ENCODE data around the gene MIDN.

MIDN gene

DNA sequence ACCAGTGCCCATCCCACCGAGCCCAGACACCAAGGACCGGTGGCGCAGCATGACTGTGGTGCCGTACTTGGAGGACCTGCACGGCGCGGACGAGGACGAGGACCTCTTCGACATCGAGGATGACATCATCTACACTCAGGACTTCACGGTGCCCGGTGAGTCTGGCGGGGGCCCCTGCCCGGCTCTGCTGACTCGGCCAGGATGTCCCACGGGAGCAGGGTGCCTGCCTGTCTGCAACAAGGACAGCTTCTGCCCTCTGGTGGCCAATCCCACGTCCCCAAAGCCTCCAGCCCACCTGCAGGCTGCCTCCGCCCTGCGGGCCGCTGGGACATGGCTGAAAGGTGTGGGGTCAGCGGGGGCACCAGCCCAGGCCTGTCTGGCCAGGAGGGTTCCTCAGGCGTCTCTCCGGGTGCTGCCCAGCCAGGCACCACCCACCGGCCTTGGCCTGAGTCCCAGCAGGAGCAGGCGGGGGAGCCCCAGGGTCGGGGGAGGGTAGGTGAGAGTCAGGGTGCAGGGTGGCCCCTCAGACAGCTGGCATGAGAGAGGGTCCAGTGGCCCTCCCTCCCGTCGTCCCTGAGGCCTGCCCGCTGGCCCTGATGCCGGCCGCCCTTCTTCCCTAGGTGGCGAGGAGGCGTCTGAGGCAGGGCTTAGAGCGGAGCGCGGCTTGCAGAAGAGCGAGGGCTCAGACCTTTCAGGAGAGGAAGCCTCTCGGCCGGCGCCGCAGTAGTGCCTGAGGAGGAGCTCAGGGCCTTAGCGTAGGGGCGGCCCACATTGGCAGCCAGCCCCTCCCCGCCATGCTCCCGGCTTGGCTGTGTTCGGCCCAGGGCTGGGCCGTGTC lies 25.1 kb upstream of the MIDN start:
- DNase-seq: peak; percentile 95
- no peaks in the 10 kb centered on the region for H3K27me3 ChIP-seq
- peak; percentile 81 for TF ChIP-seq CTCF (IDR thresholded peaks at IDR 0.05; ENCODE audit: low read depth, low read length)
- peaks cover 22% of the 10 kb centered on the region for H3K4me1 ChIP-seq
- H3K36me3 ChIP-seq: peaks cover 70% of the 10 kb centered on the region
- H3K4me3 ChIP-seq (ENCODE audit: low read depth, low read length): no peak overlapping the region
- H3K9me3 ChIP-seq: no peaks in the 10 kb centered on the region

GRCh38 chr19:1224047-1224825 lies 24.1 kb upstream of the MIDN start:
- Histone ChIP-seq H3K9me3 (no peaks in the 10 kb centered on the region), H3K4me1 (peaks cover 22% of the 10 kb centered on the region), H3K4me3 (ENCODE audit: low read depth, low read length) (no peak overlapping the region), H3K36me3 (peaks cover 70% of the 10 kb centered on the region), H3K27me3 (no peaks in the 10 kb centered on the region)
- DNase-seq: no peak
- no peak for TF ChIP-seq CTCF (IDR thresholded peaks at IDR 0.05; ENCODE audit: low read depth, low read length)

- no peaks in the 10 kb centered on the region for H3K27me3 ChIP-seq
- no peak for DNase-seq
- H3K4me1 ChIP-seq: peaks cover 22% of the 10 kb centered on the region
- no peak overlapping the region for H3K4me3 ChIP-seq (ENCODE audit: low read depth, low read length)
- TF ChIP-seq CTCF (IDR thresholded peaks at IDR 0.05; ENCODE audit: low read depth, low read length): no peak
- H3K9me3 ChIP-seq: no peaks in the 10 kb centered on the region
- peaks cover 70% of the 10 kb centered on the region for H3K36me3 ChIP-seq
Observed at GRCh38 chr19:1224847-1225246, 23.5 kb upstream of the MIDN start.

- H3K4me3 ChIP-seq (ENCODE audit: low read depth, low read length): no peak overlapping the region
- no peaks in the 10 kb centered on the region for H3K9me3 ChIP-seq
- H3K4me1 ChIP-seq: peaks cover 22% of the 10 kb centered on the region
- no peak for TF ChIP-seq CTCF (IDR thresholded peaks at IDR 0.05; ENCODE audit: low read depth, low read length)
- peaks cover 64% of the 10 kb centered on the region for H3K36me3 ChIP-seq
- no peaks in the 10 kb centered on the region for H3K27me3 ChIP-seq
- DNase-seq: no peak
Observed at GRCh38 chr19:1225440-1226226, 22.8 kb upstream of the MIDN start.

DNA sequence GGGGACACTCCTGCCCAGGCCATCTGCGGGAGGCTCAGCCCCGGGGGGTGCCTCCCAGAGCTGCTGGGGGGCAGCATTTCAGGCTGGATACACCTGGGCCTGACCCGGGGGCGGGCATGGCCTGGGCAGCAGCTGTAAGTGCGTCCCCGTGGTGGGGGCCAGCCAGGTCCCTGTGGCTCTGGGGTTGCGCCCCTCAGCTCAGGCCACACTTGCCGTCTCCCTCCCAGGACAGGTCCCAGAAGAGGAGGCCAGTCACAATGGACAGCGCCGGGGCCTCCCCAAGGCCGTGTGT lies 22.2 kb upstream of the MIDN start:
- no peak for TF ChIP-seq CTCF (IDR thresholded peaks at IDR 0.05; ENCODE audit: low read depth, low read length)
- DNase-seq: no peak
- Histone ChIP-seq H3K4me1 (peaks cover 22% of the 10 kb centered on the region), H3K36me3 (peaks cover 59% of the 10 kb centered on the region), H3K4me3 (ENCODE audit: low read depth, low read length) (no peak overlapping the region), H3K9me3 (no peaks in the 10 kb centered on the region), H3K27me3 (no peaks in the 10 kb centered on the region)

Measured in BE2C (cell line).